C4-2B (cell line): ENCODE data around the gene RASD2.

Source experiments
- ZFX ChIP-seq: fragments of 450-650 bp; IDR thresholded peaks from 2 replicates; pipeline ENCODE4 v1.6.1; 2017
- TF ChIP-seq, protein P1 (sequence below): fragments of 450-650 bp; conservative IDR thresholded peaks from 2 replicates; pipeline ENCODE4 v1.5.1; 2017; ENCODE audit warnings: mild to moderate bottlenecking

DNA sequence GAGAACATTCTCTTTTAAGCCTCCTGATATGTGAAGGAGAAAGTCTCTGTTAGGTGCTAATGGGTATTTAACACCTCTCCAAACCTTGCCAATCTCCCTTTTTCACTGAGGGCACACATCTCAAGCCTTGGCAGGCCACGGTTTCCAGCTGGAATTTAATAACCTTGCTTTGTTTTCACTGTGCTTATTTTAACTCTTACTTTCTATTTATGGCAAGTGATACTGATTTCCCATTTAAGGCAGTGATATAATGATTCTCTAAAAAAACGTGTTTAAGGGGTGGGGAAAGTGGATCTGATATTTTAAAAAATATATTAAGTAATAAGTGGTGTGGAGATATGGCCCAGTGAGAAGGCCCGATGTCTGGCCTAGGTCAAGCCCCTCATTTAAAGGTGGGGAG, 1.1 kb upstream of the RASD2 start:
- TF ChIP-seq, protein P1, sequence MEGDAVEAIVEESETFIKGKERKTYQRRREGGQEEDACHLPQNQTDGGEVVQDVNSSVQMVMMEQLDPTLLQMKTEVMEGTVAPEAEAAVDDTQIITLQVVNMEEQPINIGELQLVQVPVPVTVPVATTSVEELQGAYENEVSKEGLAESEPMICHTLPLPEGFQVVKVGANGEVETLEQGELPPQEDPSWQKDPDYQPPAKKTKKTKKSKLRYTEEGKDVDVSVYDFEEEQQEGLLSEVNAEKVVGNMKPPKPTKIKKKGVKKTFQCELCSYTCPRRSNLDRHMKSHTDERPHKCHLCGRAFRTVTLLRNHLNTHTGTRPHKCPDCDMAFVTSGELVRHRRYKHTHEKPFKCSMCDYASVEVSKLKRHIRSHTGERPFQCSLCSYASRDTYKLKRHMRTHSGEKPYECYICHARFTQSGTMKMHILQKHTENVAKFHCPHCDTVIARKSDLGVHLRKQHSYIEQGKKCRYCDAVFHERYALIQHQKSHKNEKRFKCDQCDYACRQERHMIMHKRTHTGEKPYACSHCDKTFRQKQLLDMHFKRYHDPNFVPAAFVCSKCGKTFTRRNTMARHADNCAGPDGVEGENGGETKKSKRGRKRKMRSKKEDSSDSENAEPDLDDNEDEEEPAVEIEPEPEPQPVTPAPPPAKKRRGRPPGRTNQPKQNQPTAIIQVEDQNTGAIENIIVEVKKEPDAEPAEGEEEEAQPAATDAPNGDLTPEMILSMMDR: no peak
- TF ChIP-seq ZFX: no peak
